Measurements from ENCODE around the gene ZNF410.

ZNF410 gene

DNA sequence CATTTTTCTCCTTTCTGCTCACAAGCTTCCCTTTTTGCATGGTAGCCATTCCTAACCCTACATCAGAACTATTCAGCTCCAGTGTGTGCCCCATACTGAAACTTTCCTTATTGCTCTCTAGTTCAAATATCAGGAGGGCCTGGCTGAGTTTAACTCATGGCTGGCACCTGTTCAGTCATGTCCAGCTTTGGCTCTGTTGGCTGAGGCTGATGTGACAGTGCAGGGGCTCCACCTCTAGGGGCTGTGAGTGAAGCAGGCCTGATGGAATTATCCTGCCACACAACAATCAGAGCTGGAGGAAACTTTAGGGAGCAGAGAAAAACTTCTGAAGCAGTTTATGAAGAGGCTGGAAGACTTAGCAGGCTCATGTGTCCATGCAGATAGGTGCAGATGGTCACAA lies 71.9 kb downstream of the ZNF410 start:
- no peak for DNase-seq

DNA sequence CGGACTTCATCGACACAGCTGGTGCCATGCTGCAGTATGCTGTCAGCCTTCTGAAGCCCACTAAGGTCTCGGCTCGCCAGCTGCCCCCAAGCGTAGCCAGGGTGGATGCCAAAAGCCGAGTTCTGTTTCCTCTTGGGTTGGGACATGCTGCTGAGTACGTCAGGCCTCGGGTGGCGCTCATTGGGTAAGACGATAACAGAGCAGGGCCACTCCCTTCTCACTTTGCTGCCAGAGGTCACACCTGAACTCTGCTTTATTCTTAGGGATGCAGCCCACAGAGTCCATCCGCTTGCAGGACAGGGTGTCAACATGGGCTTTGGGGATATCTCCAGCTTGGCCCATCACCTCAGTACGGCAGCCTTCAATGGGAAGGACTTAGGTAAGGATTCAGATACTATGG lies 74.5 kb downstream of the ZNF410 start:
- DNase-seq, result no peak

DNA sequence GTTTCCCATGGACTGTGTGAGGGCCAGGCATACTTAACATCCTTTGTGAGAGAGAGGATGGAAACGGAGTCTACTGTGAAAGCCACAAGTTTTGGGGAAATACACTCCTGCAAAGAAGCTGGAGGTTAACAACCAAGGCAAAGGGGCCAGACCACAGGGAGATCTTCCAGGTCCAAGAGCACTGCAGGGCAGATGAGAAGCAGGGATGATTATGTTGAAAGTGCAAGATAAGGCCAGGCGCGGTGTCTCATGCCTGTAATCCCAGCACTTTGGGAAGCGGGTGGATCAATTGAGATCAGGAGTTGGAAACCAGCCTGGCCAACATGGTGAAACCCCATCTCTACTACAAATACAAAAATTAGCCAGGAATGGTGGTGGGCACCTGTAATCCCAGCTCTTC lies 78.6 kb downstream of the ZNF410 start:
- no peak for DNase-seq

DNA sequence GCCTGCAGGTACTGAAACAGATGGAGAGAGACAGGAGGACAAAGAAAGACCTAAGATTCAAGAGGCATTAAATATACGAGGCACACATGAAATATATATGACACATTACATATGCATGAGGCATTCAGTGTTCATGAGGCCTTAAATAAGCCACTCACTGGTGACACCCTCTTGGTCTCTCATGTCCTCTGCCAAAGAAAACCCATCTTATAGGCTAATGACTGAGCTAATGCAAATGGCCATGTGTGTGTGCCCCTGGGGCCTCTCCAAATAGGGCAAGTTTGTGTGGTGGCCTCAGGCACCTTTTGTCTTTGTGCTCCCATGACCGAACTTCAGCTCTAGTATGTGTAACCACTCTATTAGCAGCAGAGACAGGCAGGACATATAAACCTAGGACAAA lies 82.2 kb downstream of the ZNF410 start:
- no peak for DNase-seq

DNA sequence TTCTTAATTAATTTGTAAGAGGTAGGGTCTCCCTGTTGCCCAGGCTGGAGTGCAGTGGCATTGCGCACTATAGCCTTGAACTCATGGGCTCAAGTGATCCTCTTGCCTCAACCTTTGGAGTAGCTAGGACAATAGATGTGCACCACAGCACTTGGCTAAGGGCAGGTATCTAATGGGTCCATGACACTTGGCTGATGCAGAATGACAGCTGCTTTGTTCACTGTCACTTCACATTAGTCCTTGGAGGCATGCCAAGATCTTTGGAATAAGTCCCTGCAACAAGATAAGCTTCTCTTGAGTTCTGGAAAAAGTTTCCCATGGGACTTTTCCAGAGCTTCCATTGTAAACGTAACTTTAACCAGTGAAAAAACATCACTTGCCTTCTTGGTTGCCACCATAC lies 86.8 kb downstream of the ZNF410 start:
- DNase-seq, result no peak

DNA sequence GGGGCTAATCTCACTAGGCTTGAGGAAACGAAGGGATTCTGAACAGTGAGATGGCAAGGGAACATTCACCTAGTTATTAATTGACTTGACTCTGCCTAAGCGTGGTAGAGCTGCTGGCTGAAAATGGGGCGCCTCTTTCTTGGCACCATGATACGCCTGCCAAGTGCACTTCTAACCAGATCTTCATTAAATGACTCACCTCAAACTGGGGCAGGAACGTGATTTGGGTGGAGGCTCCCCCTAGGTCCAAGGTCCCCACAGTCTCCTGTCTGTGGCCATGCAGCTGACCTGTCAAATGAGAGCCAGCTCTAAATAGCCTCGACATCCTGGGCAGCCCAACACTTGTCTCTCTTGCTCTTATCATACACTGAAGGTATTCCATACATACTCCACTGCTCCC lies 89.5 kb downstream of the ZNF410 start:
- DNase-seq, result no peak

DNA sequence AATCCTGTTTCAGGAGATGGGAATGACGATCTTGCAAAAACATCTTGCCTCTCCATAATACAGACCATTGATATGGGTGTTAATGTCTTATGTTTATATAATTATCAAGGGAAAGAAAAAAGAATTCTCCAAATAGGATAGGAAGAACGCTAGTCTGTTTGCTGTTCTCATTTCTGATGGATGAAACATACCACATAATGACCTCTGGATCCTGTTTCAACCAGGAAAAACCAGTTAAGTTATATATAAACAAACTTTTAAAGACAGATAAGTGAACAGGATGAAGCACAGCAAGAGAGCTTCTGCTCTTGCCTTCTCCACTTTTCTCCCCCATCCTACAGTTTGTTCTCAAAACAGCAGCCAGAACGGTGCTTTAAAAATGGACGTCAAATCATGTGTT lies 91.2 kb downstream of the ZNF410 start:
- no peak for DNase-seq

All from CD4-positive, alpha-beta T cell treated with Interleukin-1 beta for 1 hour (primary cell).